Sigmoid colon (tissue), 4 donors: ENCODE measurements around the gene OR6Y1.

ENCODE experiments used
- EP300 ChIP-seq, 4 donors: sonication (generic); formaldehyde crosslinking; IDR thresholded peaks; one replicate each; pipeline ENCODE4 v1.6.1; 2017; ENCODE audit warnings: antibody characterized with exemption in 4 of 4
- POLR2A ChIP-seq, 2 donors: fragments of 450-650 bp; IDR thresholded peaks; one replicate each; pipeline ENCODE4 v1.6.1; 2016; ENCODE audit warnings: antibody characterized with exemption in 2 of 2, mild to moderate bottlenecking in 2 of 2, moderate library complexity in 2 of 2
- POLR2AphosphoS5 ChIP-seq, 4 donors: sonication (generic); formaldehyde crosslinking; IDR thresholded peaks; one replicate each; pipeline ENCODE4 v1.6.1; 2017; ENCODE audit warnings: antibody characterized with exemption in 4 of 4
- TF ChIP-seq, protein P1 (sequence below), 4 experiments: fragments of 450-650 bp in 3 of 4; fragments of 200-600 bp in 1 of 4; IDR thresholded peaks; one replicate each; pipeline ENCODE4 v1.5.1; 2016 to 2019; ENCODE audit warnings: antibody characterized with exemption in 4 of 4, mild to moderate bottlenecking in 3 of 4, moderate library complexity in 2 of 4

DNA sequence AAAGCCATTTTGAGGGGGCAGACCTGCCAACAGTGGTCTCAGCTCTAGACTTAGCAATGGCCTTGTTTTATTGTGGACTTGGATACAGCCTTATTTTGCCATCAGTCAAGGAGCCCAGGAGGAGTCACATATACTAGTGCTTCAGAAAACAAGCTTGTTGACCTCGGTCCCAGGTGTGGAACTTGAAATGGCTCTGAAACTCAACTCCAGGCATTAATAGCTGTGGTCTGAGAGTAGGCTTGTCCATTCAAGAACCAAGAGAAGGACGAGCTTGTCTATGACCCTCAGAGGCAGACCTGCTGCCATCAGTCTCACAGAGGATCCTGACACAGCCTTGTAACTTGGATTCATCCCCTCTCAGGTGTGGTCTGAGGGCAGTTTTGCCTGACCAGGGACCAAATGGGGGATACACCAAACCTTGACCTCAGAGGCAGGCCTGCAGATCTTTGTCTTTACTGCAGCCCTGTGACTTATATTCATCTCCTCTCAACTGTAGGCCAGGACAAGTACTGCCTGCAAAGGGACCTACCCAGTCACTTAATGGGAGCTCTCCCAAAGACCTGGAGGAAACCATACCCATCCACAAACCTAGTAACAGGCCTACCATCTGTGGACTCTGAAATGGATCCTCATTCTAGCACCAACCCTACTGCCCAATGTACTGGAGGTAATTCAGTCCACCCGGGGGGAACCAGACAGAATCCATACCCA lies 33.1 kb downstream of the OR6Y1 start:
- TF ChIP-seq POLR2AphosphoS5 (IDR thresholded peaks at IDR 0.05) = no peak
- TF ChIP-seq, protein P1, sequence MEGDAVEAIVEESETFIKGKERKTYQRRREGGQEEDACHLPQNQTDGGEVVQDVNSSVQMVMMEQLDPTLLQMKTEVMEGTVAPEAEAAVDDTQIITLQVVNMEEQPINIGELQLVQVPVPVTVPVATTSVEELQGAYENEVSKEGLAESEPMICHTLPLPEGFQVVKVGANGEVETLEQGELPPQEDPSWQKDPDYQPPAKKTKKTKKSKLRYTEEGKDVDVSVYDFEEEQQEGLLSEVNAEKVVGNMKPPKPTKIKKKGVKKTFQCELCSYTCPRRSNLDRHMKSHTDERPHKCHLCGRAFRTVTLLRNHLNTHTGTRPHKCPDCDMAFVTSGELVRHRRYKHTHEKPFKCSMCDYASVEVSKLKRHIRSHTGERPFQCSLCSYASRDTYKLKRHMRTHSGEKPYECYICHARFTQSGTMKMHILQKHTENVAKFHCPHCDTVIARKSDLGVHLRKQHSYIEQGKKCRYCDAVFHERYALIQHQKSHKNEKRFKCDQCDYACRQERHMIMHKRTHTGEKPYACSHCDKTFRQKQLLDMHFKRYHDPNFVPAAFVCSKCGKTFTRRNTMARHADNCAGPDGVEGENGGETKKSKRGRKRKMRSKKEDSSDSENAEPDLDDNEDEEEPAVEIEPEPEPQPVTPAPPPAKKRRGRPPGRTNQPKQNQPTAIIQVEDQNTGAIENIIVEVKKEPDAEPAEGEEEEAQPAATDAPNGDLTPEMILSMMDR (IDR thresholded peaks at IDR 0.05) = no peak
- TF ChIP-seq POLR2A (IDR thresholded peaks at IDR 0.05) = no peak
- no peak for TF ChIP-seq EP300 (IDR thresholded peaks at IDR 0.05)
